OCI-LY7 (cell line): ENCODE data around the gene PPP3CA.

Experiments
- CTCF ChIP-seq: fragments of 200-600 bp; sonication (generic); conservative IDR thresholded peaks from 2 replicates; pipeline ENCODE4 v1.5.1; 2014; ENCODE audit warnings: mild to moderate bottlenecking, antibody characterized with exemption, low read length, moderate library complexity, mixed read lengths
- EZH2phosphoT487 ChIP-seq: fragments of 200-600 bp; sonication (generic); IDR thresholded peaks from 2 replicates; pipeline ENCODE4 v1.6.1; 2018; ENCODE audit warnings: low read depth, borderline replicate concordance, mild to moderate bottlenecking, mixed run types, antibody characterized with exemption, low read length, moderate library complexity, mixed read lengths

GRCh38 chr4:101125045-101125942 is 222.0 kb downstream of the PPP3CA start:
- TF ChIP-seq CTCF = no peak
- TF ChIP-seq EZH2phosphoT487 = no peak
